HepG2 (cell line): ENCODE measurements around the gene ARID1A. TPM values are rescaled to one million over a fixed set of nuclear protein-coding genes. Genes with fewer than 3 reads are reported as not detected.
A peak's percentile ranks its signal among the peaks of the same experiment; 100 is the strongest.

Experiments used
- BRD4 ChIP-seq: sonication (generic); formaldehyde crosslinking; IDR thresholded peaks from 2 replicates; pipeline ENCODE4 v1.4.0; 2020; ENCODE audit warnings: missing genetic modification reagents
- CEBPB ChIP-seq: IDR thresholded peaks from 2 replicates; pipeline ENCODE4 v1.6.1; 2011; ENCODE audit warnings: low read depth, low read length, improper control_type of control experiment, borderline replicate concordance
- FOXK1 ChIP-seq: sonication (generic); formaldehyde crosslinking; IDR thresholded peaks from 2 replicates; pipeline ENCODE4 v1.4.0; 2020; ENCODE audit warnings: low read depth, missing genetic modification reagents, borderline replicate concordance
- GATAD2A ChIP-seq: IDR thresholded peaks from 2 replicates; pipeline ENCODE4 v1.6.1; 2016
- GZF1 ChIP-seq: sonication (generic); formaldehyde crosslinking; IDR thresholded peaks from 2 replicates; pipeline ENCODE4 v1.5.1; 2020; ENCODE audit warnings: mild to moderate bottlenecking, missing genetic modification reagents
- MEF2D ChIP-seq: sonication (generic); formaldehyde crosslinking; IDR thresholded peaks from 2 replicates; pipeline ENCODE4 v1.5.1; 2020; ENCODE audit warnings: mild to moderate bottlenecking, missing genetic modification reagents
- NCOR1 ChIP-seq: fragments of 200-600 bp; sonication (generic); IDR thresholded peaks from 2 replicates; pipeline ENCODE4 v1.7.0; 2017; ENCODE audit warnings: antibody characterized with exemption, low read length, borderline replicate concordance
- SALL1 ChIP-seq: sonication (generic); formaldehyde crosslinking; IDR thresholded peaks from 2 replicates; pipeline ENCODE4 v1.8.0; 2022; ENCODE audit warnings: mild to moderate bottlenecking, missing genetic modification reagents
- TBX2 ChIP-seq: sonication (generic); formaldehyde crosslinking; IDR thresholded peaks from 2 replicates; pipeline ENCODE4 v1.5.0; 2020; ENCODE audit warnings: missing genetic modification reagents, mild to moderate bottlenecking, borderline replicate concordance
- TMF1 ChIP-seq: sonication (generic); formaldehyde crosslinking; IDR thresholded peaks from 2 replicates; pipeline ENCODE4 v1.8.1; 2022; ENCODE audit warnings: low read depth, missing genetic modification reagents
- ZEB1 ChIP-seq: IDR thresholded peaks from 2 replicates; pipeline ENCODE4 v1.6.1; 2012; ENCODE audit warnings: mild to moderate bottlenecking, low read depth, inconsistent platforms; ENCODE audit not compliant: insufficient replicate concordance
- ZFP36L2 ChIP-seq: sonication (generic); formaldehyde crosslinking; IDR thresholded peaks from 2 replicates; pipeline ENCODE4 v1.4.0; 2020; ENCODE audit warnings: missing genetic modification reagents
- ZMYM4 ChIP-seq: sonication (generic); formaldehyde crosslinking; IDR thresholded peaks from 2 replicates; pipeline ENCODE4 v1.8.1; 2023; ENCODE audit warnings: mild to moderate bottlenecking, missing genetic modification reagents
- ZNF431 ChIP-seq: sonication (generic); formaldehyde crosslinking; IDR thresholded peaks from 2 replicates; pipeline ENCODE4 v1.9.0; 2022; ENCODE audit warnings: missing genetic modification reagents, low read depth, mild to moderate bottlenecking, borderline replicate concordance
- polyA plus RNA-seq, 8 experiments: library from polyadenylated mRNA; depleted of rRNA in 3 of 8; stranded (reverse) in 7 of 8; unstranded in 1 of 8; fragments of >200 nt; fragmentation: Illumina TruSeq in 4 of 8; extraction: Trizol in 4 of 8; gene quantifications; 2 replicates each; pipeline versions ENCODE4 v1.2.1 to v1.2.3, GENCODE V29; 2011 to 2016; ENCODE audit warnings: low read depth in 4 of 8, missing spikeins in 1 of 8, mixed read lengths in 1 of 8; ENCODE audit not compliant: insufficient read depth in 1 of 8
- total RNA-seq, 5 experiments: library from RNA; depleted of rRNA; stranded (reverse); fragments of >200 nt; fragmentation: Illumina TruSeq; extraction: Trizol; gene quantifications; 2 replicates each; pipeline ENCODE4 v1.2.3, GENCODE V29; 2016; ENCODE audit warnings: low read depth in 1 of 5
- TF ChIP-seq, protein P1 (sequence below): IDR thresholded peaks from 2 replicates; pipeline ENCODE4 v1.6.1; 2018; ENCODE audit warnings: missing genetic modification reagents, mild to moderate bottlenecking, missing compliant biosample characterization
- TF ChIP-seq, protein P2 (sequence below): IDR thresholded peaks from 2 replicates; pipeline ENCODE4 v1.6.1; 2016; ENCODE audit warnings: mild to moderate bottlenecking
- TF ChIP-seq, protein P3 (sequence below): sonication (generic); formaldehyde crosslinking; IDR thresholded peaks from 2 replicates; pipeline ENCODE4 v1.4.0; 2020; ENCODE audit warnings: missing genetic modification reagents; ENCODE audit errors: not compliant biosample characterization
- TF ChIP-seq, protein P4 (sequence below): sonication (generic); formaldehyde crosslinking; IDR thresholded peaks from 2 replicates; pipeline ENCODE4 v1.4.0; 2020; ENCODE audit warnings: low read depth, missing genetic modification reagents
- TF ChIP-seq, protein P5 (sequence below): sonication (generic); formaldehyde crosslinking; IDR thresholded peaks from 2 replicates; pipeline ENCODE4 v1.4.0; 2020; ENCODE audit warnings: missing genetic modification reagents
- TF ChIP-seq, protein P6 (sequence below): IDR thresholded peaks from 2 replicates; pipeline ENCODE4 v1.6.1; 2018; ENCODE audit warnings: missing genetic modification reagents

ARID1A gene
- total and polyA plus RNA-seq, 2 of the 13 experiments (the other 11 are each of a cell fraction or from before 2014, with no cell fraction given), result 11.9 to 15.9 TPM

DNA sequence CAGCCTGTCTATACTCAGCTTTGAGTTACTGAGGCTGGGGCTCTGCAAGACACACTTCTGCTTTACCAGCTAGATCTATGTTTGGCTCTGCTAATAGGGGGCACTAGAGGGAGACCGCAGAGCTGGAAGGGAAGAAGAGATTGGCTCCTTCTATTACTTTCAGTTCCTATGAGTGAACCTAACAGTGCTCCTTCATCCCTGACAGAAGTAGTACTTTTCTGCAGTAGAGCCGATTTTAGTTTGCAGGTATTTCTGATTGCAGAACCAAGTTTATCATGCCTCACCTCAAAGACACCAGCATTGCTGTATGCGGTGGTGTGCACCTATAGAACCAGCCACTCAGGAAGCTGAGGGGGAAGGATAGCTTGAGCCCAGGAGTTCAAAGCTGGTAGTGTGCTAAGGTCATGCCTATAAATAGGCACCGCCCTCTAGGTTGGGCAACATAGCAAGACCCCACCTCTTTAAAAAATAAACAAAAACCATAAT is 125.0 kb downstream of the ARID1A start (continued):
- TF ChIP-seq, protein P1, sequence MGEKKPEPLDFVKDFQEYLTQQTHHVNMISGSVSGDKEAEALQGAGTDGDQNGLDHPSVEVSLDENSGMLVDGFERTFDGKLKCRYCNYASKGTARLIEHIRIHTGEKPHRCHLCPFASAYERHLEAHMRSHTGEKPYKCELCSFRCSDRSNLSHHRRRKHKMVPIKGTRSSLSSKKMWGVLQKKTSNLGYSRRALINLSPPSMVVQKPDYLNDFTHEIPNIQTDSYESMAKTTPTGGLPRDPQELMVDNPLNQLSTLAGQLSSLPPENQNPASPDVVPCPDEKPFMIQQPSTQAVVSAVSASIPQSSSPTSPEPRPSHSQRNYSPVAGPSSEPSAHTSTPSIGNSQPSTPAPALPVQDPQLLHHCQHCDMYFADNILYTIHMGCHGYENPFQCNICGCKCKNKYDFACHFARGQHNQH, result no peak
- TF ChIP-seq, protein P2, sequence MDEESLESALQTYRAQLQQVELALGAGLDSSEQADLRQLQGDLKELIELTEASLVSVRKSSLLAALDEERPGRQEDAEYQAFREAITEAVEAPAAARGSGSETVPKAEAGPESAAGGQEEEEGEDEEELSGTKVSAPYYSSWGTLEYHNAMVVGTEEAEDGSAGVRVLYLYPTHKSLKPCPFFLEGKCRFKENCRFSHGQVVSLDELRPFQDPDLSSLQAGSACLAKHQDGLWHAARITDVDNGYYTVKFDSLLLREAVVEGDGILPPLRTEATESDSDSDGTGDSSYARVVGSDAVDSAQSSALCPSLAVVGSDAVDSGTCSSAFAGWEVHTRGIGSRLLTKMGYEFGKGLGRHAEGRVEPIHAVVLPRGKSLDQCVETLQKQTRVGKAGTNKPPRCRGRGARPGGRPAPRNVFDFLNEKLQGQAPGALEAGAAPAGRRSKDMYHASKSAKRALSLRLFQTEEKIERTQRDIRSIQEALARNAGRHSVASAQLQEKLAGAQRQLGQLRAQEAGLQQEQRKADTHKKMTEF (CRISPR knock-in tag), result 0 out of 2 replicates have a peak, but pooled peaks have one; percentile 28
- no peak for TF ChIP-seq BRD4 (CRISPR knock-in tag)
- TF ChIP-seq NCOR1, result no peak
- TF ChIP-seq, protein P3, sequence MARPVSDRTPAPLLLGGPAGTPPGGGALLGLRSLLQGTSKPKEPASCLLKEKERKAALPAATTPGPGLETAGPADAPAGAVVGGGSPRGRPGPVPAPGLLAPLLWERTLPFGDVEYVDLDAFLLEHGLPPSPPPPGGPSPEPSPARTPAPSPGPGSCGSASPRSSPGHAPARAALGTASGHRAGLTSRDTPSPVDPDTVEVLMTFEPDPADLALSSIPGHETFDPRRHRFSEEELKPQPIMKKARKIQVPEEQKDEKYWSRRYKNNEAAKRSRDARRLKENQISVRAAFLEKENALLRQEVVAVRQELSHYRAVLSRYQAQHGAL (CRISPR knock-in tag), result no peak
- TF ChIP-seq TBX2, result no peak
- TF ChIP-seq TMF1, result no peak
- TF ChIP-seq ZFP36L2 (CRISPR knock-in tag), result no peak
- TF ChIP-seq CEBPB, result peak; percentile 42; the same call in 1 of the 2 replicates
- TF ChIP-seq, protein P4, sequence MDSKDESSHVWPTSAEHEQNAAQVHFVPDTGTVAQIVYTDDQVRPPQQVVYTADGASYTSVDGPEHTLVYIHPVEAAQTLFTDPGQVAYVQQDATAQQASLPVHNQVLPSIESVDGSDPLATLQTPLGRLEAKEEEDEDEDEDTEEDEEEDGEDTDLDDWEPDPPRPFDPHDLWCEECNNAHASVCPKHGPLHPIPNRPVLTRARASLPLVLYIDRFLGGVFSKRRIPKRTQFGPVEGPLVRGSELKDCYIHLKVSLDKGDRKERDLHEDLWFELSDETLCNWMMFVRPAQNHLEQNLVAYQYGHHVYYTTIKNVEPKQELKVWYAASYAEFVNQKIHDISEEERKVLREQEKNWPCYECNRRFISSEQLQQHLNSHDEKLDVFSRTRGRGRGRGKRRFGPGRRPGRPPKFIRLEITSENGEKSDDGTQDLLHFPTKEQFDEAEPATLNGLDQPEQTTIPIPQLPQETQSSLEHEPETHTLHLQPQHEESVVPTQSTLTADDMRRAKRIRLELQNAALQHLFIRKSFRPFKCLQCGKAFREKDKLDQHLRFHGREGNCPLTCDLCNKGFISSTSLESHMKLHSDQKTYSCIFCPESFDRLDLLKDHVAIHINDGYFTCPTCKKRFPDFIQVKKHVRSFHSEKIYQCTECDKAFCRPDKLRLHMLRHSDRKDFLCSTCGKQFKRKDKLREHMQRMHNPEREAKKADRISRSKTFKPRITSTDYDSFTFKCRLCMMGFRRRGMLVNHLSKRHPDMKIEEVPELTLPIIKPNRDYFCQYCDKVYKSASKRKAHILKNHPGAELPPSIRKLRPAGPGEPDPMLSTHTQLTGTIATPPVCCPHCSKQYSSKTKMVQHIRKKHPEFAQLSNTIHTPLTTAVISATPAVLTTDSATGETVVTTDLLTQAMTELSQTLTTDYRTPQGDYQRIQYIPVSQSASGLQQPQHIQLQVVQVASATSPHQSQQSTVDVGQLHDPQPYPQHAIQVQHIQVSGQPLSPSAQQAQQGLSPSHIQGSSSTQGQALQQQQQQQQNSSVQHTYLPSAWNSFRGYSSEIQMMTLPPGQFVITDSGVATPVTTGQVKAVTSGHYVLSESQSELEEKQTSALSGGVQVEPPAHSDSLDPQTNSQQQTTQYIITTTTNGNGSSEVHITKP (CRISPR knock-in tag), result 0 out of 2 replicates have a peak, but pooled peaks have one; percentile 18
- TF ChIP-seq ZNF431 (CRISPR knock-in tag), result no peak
- TF ChIP-seq SALL1 (CRISPR knock-in tag), result 0 out of 2 replicates have a peak, but pooled peaks have one; percentile 33
- TF ChIP-seq, protein P5, sequence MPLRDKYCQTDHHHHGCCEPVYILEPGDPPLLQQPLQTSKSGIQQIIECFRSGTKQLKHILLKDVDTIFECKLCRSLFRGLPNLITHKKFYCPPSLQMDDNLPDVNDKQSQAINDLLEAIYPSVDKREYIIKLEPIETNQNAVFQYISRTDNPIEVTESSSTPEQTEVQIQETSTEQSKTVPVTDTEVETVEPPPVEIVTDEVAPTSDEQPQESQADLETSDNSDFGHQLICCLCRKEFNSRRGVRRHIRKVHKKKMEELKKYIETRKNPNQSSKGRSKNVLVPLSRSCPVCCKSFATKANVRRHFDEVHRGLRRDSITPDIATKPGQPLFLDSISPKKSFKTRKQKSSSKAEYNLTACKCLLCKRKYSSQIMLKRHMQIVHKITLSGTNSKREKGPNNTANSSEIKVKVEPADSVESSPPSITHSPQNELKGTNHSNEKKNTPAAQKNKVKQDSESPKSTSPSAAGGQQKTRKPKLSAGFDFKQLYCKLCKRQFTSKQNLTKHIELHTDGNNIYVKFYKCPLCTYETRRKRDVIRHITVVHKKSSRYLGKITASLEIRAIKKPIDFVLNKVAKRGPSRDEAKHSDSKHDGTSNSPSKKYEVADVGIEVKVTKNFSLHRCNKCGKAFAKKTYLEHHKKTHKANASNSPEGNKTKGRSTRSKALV (CRISPR knock-in tag), result no peak
- peak; percentile 83 for TF ChIP-seq MEF2D
- no peak for TF ChIP-seq GZF1
- no peak for TF ChIP-seq ZMYM4
- no peak for TF ChIP-seq FOXK1 (CRISPR knock-in tag)
- TF ChIP-seq, protein P6, sequence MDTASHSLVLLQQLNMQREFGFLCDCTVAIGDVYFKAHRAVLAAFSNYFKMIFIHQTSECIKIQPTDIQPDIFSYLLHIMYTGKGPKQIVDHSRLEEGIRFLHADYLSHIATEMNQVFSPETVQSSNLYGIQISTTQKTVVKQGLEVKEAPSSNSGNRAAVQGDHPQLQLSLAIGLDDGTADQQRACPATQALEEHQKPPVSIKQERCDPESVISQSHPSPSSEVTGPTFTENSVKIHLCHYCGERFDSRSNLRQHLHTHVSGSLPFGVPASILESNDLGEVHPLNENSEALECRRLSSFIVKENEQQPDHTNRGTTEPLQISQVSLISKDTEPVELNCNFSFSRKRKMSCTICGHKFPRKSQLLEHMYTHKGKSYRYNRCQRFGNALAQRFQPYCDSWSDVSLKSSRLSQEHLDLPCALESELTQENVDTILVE (CRISPR knock-in tag), result 0 out of 2 replicates have a peak, but pooled peaks have one; percentile 32
- TF ChIP-seq GATAD2A (CRISPR knock-in tag), result 0 out of 2 replicates have a peak, but pooled peaks have one; percentile 14
- TF ChIP-seq ZEB1, result no peak
